HG02884 (cell line): ENCODE data around the gene HLA-DMA.

ENCODE experiments used
- ATAC-seq: cut with Tn5 transposase; IDR thresholded peaks from one replicate; pipeline ENCODE4 v1.9.1; 2021; ENCODE audit warnings: mild to moderate bottlenecking, moderate library complexity; ENCODE audit not compliant: unreplicated experiment

Gene HLA-DMA

GRCh38 chr6:32933661-32934085 is 19.2 kb downstream of the HLA-DMA start:
- no peak for ATAC-seq

- no peak for ATAC-seq
Measured at GRCh38 chr6:32932132-32932868, 20.6 kb downstream of the HLA-DMA start.

- ATAC-seq, result no peak
Measured at GRCh38 chr6:32931211-32931610, 21.7 kb downstream of the HLA-DMA start.

GRCh38 chr6:32922083-32922482 is 30.8 kb downstream of the HLA-DMA start:
- ATAC-seq, result no peak

DNA sequence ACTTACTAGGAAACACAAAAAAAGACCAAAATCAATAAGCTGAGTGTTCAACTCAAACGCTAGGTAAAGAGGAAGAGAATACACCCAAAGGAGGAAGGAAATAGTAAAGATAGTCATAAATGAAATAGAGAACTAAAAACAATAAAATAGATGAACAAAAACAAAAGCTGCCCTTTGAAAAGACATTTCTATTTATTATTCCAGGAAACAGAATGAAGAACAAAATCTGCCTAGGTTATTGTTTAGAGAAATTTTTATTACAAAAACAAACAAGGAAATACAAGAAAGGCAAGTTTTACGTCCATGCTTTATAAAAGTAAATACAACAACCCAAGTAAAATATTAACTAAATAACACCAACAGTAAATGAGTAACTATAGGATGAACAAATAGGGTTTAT is 32.2 kb downstream of the HLA-DMA start:
- no peak for ATAC-seq

DNA sequence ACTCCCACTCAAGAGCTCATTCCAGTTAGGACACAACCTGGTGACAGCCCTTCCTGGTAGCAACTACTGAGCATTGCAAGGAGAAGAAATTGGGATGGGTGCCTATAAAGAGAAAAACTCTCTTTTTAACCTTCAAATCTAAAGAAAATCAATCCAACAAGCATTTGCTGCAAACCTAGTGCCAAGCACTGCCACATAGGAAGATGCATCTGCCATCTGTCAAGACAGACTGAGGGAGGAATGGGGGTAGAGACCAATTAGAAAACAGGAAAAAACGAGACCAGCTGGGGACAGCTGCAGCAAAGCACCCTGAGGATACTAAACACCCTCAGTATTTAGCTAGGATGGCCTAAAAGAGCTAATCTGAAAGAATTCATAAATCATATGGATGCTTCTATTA is 39.9 kb downstream of the HLA-DMA start:
- no peak for ATAC-seq

DNA sequence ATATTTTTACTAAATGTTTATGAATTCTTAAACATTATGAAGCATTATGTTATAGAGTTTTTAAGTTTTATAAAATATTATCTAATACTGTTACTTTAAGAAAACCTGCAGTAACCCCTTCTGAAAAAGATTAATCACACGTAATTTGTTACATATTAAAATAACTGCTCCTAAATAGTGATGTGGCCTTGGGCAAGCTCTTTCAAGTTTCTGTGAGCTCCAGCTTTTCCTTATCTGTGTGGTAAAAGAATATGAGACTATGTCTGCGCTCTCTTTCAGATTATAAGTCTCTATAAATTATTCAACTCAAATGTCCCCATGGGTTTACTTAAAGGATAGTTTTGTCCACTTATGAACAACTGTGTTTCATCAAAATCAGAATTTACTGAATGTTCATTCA is 44.0 kb downstream of the HLA-DMA start:
- no peak for ATAC-seq

GRCh38 chr6:32906539-32906938 is 46.4 kb downstream of the HLA-DMA start:
- ATAC-seq, result no peak

DNA sequence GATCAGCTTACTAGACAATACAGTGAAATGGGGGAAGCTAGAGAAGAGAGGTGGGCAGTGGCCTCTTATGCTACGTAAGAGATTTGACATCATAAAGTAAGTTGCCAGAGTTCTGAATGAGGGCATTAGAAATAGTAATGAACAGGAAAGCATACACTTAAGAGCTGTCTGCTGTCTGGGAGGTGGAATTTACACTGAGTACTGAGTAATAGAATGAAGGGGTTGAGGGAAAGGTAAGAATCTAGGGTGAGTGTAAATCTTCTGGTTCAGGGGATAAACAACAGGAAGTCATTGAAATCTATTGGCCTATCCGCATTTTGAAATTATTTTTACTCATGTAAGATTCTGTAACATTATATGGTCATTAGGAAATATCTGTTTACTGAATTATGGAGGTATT is 47.8 kb downstream of the HLA-DMA start:
- no peak for ATAC-seq

DNA sequence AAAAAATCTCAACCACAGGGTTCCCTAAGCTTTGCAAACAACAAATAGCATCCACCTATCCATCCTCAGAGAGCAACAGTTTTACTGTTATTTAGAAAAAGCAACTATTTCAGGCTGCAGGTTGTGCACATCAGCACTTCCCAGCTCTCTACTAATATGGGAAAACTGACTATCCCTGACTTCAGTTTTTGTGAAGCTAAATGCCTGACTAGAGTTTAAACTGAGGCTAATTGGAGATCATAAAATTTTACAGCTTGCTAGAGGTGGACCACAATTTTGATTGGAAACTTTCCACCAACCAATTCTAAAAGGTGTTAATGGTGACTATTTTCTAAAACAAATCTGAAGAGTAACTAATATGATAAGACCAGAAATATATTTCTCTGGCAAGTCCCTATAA is 48.9 kb downstream of the HLA-DMA start:
- no peak for ATAC-seq
